ENCODE data around the gene PALM3.
"Not testable (repeated sequence)": the region's sequence is repeated elsewhere in the genome, so short reads cannot be mapped to it uniquely, and the experiment has no call there.

Gene PALM3

DNA sequence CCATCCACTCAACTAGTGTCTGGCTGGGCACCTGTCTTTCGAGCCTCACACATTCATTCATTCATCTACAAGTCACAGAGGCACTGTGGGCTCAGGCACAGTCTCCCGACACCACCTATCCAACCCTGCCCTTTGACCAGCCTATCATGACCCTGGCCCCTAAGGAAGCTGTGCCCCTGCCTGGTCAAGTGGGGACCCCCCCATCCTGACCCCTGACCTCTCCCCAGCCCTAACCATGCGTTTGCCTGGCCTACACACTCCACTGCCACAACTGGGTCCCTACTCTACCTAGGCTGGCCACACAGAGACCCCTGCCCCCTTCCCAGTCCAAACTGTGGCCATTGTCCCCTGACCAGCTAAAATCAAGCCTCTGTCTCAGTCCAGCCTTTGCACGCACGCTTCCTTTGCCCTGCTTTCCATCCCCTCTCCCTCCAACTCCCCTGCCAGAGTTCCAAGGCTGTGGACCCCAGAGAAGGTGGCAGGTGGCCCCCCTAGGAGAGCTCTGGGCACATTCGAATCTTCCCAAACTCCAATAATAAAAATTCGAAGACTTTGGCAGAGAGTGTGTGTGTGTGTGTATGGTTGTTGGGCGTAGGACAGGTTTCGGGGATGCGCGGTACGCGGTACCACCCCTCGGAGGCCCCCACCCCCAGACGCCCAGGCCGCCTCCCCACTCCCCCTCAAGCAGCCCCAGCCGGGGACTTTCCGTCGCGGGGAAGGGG is 30.7 kb downstream of the PALM3 start:
- H3K4me3 ChIP-seq (ENCODE audit: low read length) = peak overlapping the region; percentile 58
- TF ChIP-seq, protein P1, sequence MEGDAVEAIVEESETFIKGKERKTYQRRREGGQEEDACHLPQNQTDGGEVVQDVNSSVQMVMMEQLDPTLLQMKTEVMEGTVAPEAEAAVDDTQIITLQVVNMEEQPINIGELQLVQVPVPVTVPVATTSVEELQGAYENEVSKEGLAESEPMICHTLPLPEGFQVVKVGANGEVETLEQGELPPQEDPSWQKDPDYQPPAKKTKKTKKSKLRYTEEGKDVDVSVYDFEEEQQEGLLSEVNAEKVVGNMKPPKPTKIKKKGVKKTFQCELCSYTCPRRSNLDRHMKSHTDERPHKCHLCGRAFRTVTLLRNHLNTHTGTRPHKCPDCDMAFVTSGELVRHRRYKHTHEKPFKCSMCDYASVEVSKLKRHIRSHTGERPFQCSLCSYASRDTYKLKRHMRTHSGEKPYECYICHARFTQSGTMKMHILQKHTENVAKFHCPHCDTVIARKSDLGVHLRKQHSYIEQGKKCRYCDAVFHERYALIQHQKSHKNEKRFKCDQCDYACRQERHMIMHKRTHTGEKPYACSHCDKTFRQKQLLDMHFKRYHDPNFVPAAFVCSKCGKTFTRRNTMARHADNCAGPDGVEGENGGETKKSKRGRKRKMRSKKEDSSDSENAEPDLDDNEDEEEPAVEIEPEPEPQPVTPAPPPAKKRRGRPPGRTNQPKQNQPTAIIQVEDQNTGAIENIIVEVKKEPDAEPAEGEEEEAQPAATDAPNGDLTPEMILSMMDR (conservative IDR thresholded peaks at IDR 0.05; ENCODE audit: low read depth, low read length) = no peak
- DNase-seq (ENCODE audit: low read depth) = no peak

DNA sequence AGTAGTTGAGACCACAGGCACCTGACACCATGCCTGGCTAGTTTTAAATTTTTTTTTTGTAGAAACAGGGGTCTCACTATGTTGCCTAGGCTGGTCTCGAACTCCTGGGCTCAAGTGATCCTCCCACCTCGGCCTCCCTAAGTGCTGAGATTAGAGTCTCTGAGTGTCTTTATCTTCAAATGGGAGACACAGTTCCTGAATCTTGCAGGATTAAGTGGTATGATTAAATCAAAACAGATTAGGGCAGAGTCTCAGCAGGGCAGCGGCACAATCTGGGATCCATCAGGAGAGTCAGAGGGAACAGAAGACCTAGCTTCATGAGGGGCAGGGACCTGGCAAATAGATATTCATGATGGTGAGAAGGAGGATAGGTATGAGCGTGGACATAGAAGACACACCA is 33.0 kb downstream of the PALM3 start:
- TF ChIP-seq, protein P1 (conservative IDR thresholded peaks at IDR 0.05; ENCODE audit: low read depth, low read length) = no peak
- DNase-seq (ENCODE audit: low read depth) = no peak
- no peak overlapping the region for H3K4me3 ChIP-seq (ENCODE audit: low read length)

DNA sequence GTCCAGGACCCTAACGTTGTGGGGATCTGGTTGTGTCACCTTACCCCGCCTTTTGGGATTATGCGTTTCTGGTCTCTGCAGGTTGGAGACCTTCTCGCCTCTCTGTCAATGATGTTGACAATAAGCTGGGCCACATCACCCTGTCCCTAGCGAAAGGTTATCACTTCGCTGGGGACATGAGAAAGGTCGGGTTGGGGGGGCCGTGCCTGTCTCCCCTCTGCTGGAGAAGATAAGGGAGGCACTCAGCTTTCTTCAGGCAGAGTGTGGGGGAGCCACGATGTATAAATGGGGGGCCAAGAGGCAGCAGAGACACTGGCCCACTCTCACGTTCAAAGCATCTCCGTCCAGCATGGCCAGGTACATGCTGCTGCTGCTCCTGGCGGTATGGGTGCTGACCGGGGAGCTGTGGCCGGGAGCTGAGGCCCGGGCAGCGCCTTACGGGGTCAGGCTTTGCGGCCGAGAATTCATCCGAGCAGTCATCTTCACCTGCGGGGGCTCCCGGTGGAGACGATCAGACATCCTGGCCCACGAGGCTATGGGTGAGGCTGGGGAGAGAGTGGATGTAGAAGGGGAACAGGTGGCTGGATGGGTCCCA is 33.9 kb downstream of the PALM3 start, which contains the start of gene RLN3:
TSS of gene RLN3 (plus strand) at position 293 of the 595 bp plus-strand sequence. CDS start at position 350, 57 bp downstream.
- no peak within 1 kb of the TSS for H3K4me3 ChIP-seq (ENCODE audit: low read length)
- DNase-seq (ENCODE audit: low read depth) = no peak
- TF ChIP-seq, protein P1 (conservative IDR thresholded peaks at IDR 0.05; ENCODE audit: low read depth, low read length) = no peak

DNA sequence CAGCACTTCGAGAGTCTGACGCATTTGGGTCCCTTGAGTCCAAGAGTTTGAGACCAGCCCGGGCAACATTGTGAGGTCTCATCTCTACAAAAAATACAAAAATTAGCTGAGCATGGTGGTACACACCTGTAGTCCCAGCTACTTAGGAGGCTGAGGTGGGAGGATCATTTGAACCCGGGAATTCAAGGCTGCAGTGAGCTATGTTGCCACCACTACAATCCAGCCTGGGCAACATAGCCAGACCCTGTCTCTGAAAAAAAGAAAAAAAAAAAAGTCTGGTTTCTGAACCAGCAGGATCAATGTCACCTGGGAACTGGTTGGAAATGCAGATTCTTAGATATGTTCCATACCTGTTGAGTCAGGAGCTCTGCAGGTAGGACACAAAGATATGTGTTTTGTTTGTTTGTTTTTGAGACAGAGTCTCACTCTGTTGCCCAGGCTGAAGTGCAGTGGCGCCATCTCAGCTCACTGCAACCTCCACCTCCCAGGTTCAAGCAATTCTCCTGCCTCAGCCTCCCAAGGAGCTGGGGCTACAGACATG is 35.2 kb downstream of the PALM3 start:
- not testable (repeated sequence) for H3K4me3 ChIP-seq (ENCODE audit: low read length); DNase-seq (ENCODE audit: low read depth)

DNA sequence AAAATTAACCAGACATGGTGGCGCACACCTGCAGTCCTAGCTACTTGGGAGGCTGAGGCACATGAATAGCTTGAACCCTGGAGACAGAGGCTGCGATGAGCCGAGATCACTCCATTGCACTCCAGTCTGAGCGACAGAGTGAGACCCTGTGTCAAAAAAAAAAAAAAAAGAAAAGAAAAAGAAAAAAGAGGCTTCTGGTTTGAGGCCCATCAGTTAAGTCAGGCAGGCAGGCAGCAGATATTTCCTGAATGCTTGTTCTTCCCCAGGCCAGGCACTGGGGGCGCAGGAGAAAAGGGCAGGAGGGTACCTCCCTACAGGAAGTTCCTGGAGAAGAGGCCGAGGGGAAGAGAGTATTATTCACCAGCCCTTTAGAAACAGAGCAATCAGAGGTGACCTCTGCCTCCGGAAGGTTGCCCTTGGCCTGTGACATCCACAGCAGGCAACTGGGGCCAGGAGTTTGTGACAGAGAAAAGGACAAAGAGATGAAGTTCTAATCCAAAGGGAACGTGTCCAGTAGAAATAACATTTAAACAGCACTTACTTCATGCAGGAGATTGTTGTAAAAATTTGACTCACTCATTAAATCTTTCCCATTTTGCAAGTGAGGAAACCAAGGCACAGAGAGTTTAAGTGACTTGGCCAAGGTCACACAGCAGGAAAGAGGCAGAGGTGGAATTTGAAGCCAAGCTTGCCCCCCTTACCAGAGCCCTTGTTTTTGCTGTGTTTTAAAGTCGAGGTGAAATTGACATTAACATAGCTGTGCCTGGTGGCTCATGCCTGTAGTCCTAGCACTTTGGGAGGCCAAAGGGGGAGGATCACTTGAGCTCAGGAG is 38.3 kb downstream of the PALM3 start:
- no peak for DNase-seq (ENCODE audit: low read depth)
- H3K4me3 ChIP-seq (ENCODE audit: low read length) = no peak overlapping the region
- TF ChIP-seq, protein P1 (conservative IDR thresholded peaks at IDR 0.05; ENCODE audit: low read depth, low read length) = peak; percentile 59

DNA sequence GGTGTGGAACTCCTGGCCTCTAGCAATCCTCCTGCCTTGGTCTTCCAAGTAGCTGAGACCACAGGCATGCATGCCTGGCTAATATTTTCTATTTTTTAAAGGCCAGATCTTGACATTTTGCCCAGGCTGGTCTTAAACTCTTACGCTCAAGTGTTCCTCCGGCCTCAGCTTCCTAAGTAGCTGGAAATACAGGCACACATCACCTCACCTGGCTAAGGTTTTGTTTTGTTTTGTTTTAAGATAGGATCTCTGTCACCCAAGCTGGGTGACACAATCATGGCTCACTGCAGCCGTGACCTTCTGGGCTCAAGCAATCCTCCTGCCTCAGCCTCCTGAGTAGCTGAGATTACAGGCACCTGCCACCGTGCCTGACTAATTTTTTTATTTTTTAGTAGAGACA is 39.4 kb downstream of the PALM3 start:
- no peak overlapping the region for H3K4me3 ChIP-seq (ENCODE audit: low read length)
- TF ChIP-seq, protein P1 (conservative IDR thresholded peaks at IDR 0.05; ENCODE audit: low read depth, low read length) = no peak
- DNase-seq (ENCODE audit: low read depth) = no peak

DNA sequence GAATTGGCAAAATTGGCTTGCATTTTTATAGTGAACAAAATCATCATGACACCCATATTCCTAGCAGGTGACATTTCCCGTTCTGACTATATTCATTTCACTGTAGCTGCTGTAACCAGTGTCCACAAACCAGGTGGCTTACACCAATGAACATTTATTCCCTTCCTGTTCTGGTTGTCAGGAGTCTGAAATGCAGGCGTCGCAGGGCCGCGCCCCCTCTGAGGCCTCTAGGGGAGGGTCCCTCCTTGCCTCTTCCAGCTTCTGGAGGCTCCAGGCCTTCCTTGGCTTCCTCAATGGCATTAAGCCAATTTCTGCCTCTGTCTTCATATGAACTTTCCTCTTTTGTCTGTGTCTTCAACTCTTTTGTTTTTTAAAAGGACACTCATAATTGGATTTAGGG is 40.4 kb downstream of the PALM3 start:
- TF ChIP-seq, protein P1 (conservative IDR thresholded peaks at IDR 0.05; ENCODE audit: low read depth, low read length) = no peak
- DNase-seq (ENCODE audit: low read depth) = no peak
- H3K4me3 ChIP-seq (ENCODE audit: low read length) = no peak overlapping the region

DNA sequence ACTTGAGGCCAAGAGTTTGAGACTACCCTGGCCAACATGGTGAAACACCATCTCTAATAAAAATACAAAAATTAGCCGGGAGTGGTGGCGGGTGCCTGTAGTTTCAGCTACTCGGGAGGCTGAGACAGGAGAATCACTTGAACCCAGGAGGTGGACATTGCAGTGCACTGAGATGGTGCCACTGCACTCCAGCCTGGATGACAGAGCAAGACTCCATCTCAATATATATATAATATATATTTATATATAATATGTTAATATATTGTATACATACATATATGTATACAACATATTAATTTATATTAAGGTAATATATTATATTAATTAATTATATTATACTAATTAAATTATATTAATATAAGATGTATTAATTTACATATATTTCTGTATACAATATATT is 42.1 kb downstream of the PALM3 start:
- H3K4me3 ChIP-seq (ENCODE audit: low read length); DNase-seq (ENCODE audit: low read depth): not testable (repeated sequence)

Measured in retinal pigment epithelial cell (primary cell).